ENCODE results near the gene UNC13C.

Gene UNC13C

DNA sequence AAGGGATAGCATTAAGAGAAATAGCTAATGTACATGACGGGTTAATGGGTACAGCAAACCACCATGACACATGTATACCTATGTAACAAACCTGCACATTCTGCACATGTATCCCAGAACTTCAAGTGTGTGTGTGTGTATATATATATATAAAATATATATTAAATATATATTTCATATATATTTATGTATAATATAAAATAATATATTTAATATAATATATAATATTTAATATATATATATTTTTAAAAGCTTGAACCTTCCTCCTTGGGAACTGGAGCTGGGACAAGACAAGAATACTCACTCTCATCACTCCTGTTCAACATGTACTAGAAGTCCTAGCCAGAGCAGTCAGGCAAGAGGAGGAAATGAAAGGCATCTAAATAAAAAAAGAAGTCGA lies 149.3 kb downstream of the UNC13C start:
- DNase-seq, result no peak

- DNase-seq, result no peak
These were observed 153.2 kb downstream of the UNC13C start for GRCh38 chr15:54131410-54131809.

GRCh38 chr15:54149115-54149531 lies 170.9 kb downstream of the UNC13C start:
- no peak for DNase-seq

DNA sequence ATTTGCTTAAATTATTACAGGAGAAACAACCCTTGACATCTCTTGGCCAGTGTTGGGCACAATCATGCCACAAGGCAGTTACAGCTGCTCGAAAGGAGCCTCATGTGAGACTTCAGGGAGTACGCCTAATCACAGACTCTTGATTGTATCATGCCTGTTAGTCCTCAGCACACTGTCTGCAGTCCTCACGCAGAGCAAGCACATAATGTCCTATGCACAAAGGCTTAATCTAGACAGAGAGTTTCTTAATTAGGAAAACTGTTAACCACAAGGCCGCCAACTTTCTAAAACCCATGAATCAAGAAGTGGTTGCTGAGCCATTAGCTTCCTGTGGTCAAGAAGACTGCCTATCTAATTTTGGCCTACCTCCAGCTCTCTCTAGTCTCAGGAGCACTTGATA lies 172.0 kb downstream of the UNC13C start:
- DNase-seq, result no peak

DNA sequence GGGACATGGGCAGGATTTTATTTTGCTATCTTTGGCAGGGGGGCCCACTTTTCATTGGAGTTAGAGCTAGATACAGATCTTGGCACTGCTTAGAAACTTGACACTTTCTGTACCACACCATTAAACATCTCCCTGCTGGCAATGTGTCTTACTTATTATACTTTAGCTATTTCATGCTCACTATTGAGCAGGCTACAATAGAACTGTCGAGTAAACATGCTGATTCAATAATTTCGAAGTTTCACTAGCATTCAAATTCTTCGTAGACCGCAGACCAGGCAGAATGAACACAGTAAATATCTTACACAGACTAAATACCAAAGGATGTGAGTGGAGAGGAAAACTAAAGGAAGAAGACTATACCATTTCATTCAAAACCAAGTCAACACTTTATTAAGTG lies 180.8 kb downstream of the UNC13C start:
- DNase-seq, result no peak

DNA sequence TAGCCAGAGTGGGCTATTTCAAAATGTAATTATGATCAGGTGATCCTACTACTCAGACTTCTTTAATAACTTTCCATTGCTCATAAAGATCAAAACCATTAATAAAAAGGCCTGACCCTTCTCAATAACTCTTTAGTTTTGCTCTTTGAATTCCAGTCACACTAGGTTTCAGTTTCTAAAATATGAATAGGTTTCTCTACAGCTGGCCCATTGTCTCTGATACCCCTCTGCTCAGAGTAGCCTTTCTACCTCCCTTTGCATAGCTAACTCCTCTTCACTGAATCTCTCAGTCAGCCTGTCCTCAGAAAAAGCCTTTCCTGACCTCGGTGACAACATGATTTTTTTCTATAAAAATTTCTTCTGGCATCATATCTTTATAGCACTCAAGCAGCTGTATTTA lies 209.1 kb downstream of the UNC13C start:
- DNase-seq, result no peak

GRCh38 chr15:54197995-54198394 lies 219.8 kb downstream of the UNC13C start:
- DNase-seq, result no peak

- DNase-seq, result no peak
These were observed 228.5 kb downstream of the UNC13C start for GRCh38 chr15:54206586-54207321.

DNA sequence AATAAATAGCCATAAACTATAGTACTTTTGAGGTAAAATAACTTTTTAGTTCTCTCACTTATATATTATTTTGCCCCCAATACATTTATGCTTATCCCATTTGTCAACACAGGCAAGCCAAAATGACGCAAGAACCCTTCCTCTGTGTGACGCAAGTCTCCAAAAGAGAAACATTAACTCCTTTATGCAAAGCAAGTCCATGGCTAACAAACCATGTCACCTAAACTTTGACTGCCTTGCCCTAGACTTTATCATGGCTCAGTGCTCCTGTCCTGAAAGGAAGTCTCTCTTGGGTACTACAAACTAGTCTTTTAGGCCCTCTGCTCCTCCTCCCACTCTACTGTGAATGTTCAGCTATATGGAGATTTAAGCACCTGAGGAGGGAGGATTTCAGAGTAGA lies 230.5 kb downstream of the UNC13C start:
- DNase-seq, result no peak

DNA sequence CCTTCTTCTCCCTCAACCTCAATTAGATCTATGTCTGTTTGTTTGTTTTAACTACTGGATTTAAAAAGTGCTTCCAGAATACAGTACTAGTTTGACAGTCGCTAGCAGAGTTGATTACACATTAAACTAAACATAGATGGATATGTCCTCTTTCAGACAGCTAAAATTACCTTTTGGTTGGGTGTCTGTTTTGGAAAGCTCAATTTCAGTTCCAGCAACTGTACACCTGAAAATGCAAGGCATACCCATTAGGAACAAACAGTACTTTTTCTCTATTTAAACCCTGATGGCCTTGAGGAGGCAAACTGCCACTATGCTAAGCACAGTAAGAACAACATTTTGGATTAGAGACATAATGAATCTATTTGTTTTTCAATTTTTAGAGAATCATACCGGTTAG lies 234.4 kb downstream of the UNC13C start:
- DNase-seq, result no peak

DNA sequence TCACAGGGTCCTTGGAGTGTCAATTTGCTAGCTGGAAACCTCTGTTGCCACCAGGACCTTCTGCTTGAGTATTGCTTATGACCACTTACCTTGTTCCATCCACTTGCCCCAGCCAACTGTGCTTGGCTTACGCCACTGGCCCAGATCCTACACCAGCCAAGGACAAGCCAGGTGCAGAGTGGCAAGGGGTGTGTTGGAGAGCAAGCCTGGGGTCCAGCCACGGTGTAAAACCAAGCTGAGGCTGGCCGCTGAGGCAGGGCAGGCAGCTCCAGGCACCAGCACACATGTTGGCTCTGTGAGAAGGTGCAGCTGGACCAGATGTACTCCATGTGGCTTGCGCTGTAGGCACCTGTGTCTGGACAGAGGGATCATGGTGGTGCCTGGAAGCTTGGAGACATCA lies 248.2 kb downstream of the UNC13C start:
- DNase-seq, result no peak

DNA sequence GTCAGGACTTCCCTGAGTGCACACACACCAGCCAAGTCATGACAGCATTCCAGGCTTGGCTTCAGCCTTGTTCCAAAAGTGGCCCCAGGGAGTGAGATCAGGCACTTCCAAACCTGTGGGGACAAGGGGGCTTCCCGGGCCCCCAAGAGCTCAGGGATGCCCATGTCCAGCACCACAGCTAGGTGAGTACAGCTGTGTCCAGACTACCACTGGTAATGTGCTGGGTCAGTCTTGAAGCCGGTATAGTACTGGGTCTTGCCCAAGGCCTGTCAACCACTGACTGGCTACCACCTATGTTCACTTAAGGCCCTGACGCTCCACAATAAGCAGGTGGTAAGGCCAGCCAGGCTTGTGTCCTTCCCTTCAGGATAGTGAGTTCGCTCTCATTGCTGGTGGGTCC lies 249.3 kb downstream of the UNC13C start:
- no peak for DNase-seq

DNA sequence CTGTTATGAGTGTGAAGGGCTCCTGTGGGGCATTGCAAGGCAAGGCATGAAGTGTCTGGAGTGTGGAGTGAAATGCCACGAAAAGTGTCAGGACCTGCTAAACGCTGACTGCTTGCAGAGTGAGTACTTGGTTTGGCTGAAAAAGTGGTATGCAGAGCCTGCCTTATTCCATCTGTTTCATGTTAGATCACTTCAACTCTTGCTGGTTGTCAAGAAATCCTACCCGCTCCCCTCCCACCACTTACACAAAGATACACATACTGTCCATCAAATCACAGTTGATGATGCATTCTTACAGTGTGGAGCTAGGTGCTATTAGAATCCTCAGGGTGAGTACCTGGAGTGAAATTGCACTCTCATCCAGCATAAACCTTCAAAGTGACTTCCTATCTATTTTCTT lies 272.1 kb downstream of the UNC13C start:
- DNase-seq, result no peak

- no peak for DNase-seq
These were observed 277.9 kb downstream of the UNC13C start for GRCh38 chr15:54256190-54256589.

DNA sequence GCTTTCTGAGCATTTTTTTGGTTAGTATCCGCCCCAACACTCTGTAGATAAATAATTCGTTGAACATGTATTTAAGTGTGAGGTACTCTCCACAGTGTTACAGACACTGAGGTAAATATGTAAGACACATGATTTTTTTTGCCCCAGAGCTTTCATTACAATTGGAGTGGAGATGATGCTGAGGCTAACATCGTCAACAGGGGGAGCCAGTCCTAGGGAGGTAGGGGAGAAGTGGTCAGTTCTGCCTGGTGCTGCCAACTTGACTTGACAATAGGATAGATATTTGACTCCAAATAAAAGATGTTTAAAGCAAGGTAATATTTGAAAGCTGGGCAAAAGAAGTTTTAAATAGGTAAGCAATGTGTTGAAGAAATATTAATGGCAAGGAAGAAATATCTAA lies 295.7 kb downstream of the UNC13C start:
- DNase-seq, result no peak

- no peak for DNase-seq
These were observed 299.6 kb downstream of the UNC13C start for GRCh38 chr15:54277834-54278233.

- DNase-seq, result no peak
These were observed 302.5 kb downstream of the UNC13C start for GRCh38 chr15:54280726-54281125.

- DNase-seq, result no peak
These were observed 304.1 kb downstream of the UNC13C start for GRCh38 chr15:54282228-54282836.

DNA sequence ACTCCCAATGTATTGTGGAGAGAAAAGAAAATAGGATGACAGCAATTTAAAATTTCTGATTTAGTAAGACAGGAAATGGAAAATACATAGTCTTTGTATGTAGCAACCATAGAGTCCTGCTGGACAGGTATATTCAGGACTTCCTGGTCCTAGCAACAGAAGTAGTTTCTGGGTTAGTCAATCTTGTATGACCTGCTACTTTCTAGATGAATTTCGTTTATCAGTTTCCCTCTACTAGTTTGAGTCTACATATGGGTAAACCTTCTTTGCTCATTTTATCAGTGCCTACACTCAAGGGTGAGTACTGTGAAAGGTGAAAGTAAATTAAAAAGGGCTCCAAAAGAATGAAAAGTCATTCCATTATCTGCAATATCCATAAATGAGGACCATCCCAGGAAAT lies 309.8 kb downstream of the UNC13C start:
- DNase-seq, result no peak

GRCh38 chr15:54289590-54290136 lies 311.4 kb downstream of the UNC13C start:
- no peak for DNase-seq

GRCh38 chr15:54298396-54298795 lies 320.2 kb downstream of the UNC13C start:
- DNase-seq, result no peak

DNA sequence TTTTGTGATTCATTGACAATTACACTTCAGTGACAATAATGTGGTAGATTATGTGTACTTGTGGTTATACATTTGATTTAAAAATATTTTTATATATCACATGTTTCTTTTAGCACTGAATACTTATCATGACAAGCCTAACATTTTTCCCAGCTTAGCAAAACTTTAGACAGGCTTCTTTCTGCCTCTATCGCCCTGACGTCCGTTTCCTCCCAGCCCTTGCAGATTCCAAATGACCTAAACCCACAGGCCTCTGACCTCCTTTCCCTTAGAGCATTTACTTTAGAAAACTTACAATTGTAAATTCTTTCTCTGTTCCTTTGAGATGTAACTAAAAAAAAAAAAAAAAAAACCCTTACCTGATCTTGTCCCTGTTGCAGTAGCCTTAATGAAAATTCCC lies 326.1 kb downstream of the UNC13C start:
- no peak for DNase-seq

- no peak for DNase-seq
These were observed 326.9 kb downstream of the UNC13C start for GRCh38 chr15:54305138-54305537.

DNA sequence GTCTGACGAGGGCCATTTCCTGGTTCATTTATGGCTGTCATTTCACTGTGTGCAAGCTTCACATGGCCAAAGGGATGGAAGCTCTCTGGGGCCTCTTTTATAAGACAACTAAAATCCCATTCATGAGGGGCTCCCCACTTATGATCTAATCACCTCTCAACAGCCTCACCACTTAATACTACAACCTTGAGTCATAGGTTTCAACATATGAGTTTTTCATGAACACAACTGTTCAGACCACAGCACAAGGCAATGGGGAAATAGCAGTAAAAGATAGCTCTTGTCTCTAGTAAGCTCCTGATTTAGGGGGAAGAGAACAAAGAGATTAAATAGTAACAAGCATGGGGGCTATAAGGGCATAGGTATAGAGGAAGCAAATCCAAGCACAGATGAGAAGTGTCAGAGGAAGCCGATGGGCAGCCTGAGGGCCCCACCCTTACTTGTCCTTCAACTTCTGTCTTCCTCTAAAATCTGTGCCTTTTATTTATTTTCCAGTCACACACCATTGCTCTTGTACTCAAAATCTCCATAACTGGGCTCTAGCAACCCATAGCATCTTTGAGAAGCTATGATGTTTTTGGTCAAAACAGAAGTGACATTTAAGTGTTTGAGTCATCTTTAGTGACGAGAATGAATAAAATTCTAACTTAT lies 329.1 kb downstream of the UNC13C start:
- DNase-seq, result no peak

Data from midbrain (tissue), 1 donor.